Measurements from ENCODE around the gene SLC25A11.
"Not testable (repeated sequence)": the region's sequence is repeated elsewhere in the genome, so short reads cannot be mapped to it uniquely, and the experiment has no call there.

SLC25A11 gene

DNA sequence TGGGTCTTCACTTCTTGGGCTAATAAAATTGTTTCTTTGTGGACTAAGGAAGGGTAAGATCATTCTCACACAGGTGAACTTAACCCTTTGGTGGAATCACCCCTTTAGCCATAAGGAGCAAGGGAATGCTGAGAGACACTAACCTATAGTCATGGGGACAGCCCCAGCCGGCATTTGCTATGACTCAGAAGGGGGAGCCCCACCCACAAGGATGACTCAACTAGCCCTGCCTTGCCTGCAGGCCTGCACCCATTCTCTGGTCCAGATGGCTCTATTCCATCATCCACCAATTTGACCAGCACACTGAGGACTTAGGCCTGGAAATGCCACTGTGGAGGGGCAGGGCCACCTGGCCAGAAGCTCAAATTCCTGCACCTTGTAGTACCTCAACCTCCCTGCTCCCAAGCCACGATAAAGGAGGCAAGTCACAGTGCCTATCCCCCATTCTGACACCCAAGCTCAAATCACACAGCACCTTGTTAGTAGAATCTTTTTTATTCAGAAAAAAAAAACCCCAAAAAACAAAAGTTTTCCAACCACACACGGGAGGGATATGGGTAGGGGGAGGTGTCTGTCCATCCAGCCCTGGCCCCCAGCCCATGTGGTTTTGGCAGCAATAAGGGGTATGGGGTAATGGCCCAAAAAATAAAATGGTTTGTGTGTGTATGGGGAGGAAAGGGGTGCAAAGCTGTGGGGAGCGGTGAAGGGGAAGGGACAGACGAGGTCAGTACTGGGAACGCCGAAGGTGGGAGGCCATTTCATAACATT, 5.5 kb upstream of the SLC25A11 start:
- in situ Hi-C loops (cut with MboI; ENCODE audit: low sequenced_read_pairs) = no loop called here

- in situ Hi-C loops (cut with MboI; ENCODE audit: low sequenced_read_pairs) = no loop called here
Measured at GRCh38 chr17:4944554-4945175, 4.8 kb upstream of the SLC25A11 start.

DNA sequence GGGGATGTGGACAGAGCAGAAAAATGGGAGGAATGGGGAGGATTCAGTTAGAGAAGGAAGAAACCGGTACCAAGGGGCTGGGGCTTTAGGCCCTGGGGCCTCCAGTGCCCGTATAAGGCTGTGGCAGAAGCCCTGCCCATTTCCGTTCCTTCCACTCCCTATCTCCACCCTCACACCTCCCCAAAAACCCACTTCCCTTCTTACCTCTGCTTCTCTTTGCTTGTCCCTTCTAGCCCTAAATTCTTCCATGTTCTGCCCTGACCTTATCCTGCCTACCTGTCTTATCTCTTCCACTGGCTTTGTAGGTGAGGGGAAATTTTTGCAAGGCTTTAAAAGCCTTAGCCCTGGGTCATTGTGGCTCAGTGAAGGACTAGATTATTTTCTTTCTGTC, 4.3 kb upstream of the SLC25A11 start:
- in situ Hi-C loops (cut with MboI; ENCODE audit: low sequenced_read_pairs) = no loop called here

GRCh38 chr17:4942760-4943508, 3.1 kb upstream of the SLC25A11 start:
- in situ Hi-C loops (cut with MboI; ENCODE audit: low sequenced_read_pairs) = no loop called here

DNA sequence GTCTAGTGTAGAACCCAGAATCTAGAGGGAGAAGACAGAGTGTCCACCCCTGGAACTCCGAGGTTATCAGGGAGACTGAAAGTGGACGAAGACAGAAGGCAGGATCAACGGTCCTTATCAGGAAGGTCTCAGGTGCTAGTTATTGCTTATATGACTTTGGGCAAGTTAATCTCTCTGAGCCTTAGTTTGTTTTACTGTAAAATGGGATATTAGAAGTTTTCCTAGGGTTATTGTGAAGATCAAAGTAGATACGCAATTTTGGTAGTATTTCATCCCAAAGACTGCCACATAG, 1.4 kb upstream of the SLC25A11 start:
- in situ Hi-C loops (cut with MboI; ENCODE audit: low sequenced_read_pairs) = no loop called here

- in situ Hi-C loops (cut with MboI; ENCODE audit: low sequenced_read_pairs) = no loop called here
Measured at GRCh38 chr17:4940555-4941318, 891 bp upstream of the SLC25A11 start.

DNA sequence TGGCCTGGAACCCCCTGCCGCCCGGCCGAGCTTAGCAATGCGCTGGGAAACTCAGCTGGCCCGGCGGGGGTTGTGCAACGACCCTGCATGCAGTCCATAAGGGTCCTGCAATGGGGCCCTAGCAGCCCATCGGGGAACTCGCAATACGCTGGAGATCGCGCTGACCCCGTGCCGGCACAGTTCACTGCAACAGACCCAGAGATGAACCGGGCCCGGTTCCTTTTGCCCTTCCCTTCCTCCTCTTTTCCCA, 375 bp downstream of the SLC25A11 start:
- in situ Hi-C loops (cut with MboI; ENCODE audit: low sequenced_read_pairs) = no loop called here

- in situ Hi-C loops (cut with MboI; ENCODE audit: low sequenced_read_pairs) = no loop called here
Measured at GRCh38 chr17:4938688-4939545, 929 bp downstream of the SLC25A11 start.

DNA sequence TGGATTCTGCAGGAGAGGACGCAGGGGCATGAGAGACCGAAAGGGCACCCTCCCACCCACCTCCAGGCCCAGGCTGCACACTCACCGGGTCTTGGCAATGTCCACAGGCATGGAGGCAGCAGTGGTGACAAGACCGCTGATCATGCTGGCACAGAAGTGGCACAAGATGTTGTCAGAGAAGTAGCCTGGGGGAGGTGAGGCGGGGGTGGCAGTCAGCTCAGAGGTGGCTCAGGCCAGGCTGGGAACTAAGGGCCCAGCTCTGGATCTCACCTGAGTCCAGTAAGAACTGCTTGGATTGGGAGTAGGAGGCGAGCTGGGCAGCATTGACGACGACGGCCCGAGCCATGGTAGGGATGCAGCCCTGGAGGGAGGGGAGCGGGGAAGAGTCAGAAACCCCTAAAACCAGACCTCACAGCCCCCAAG, 1.8 kb downstream of the SLC25A11 start:
- in situ Hi-C loops (cut with MboI; ENCODE audit: low sequenced_read_pairs) = no loop called here

- in situ Hi-C loops (cut with MboI; ENCODE audit: low sequenced_read_pairs) = no loop called here
Measured at GRCh38 chr17:4937553-4937952, 2.3 kb downstream of the SLC25A11 start.

GRCh38 chr17:4936436-4936835, 3.4 kb downstream of the SLC25A11 start:
- in situ Hi-C loops (cut with MboI; ENCODE audit: low sequenced_read_pairs) = no loop called here

DNA sequence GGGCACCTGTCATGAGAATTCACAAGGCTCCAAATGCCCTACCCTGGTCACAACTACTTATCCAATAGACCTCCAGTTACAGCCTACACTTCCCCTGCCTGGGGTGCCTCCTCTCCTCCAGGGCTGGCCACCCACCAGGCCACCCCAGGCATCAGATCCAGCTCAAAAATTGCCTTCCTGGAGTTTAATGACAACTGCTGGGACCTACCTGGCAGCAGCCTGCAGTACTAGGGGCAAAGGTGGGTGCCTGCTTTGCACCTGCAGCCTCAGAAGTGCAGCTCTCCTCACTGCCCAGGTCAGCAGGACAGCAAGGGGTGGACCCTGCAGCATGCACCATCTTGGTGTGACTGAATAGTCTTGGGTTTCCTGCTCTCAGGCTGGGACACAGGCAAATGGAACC, 4.2 kb downstream of the SLC25A11 start:
- in situ Hi-C loops (cut with MboI; ENCODE audit: low sequenced_read_pairs) = no loop called here

- in situ Hi-C loops (cut with MboI; ENCODE audit: low sequenced_read_pairs) = no loop called here
Measured at GRCh38 chr17:4934173-4934979, 5.5 kb downstream of the SLC25A11 start.

- in situ Hi-C loops (cut with MboI; ENCODE audit: low sequenced_read_pairs) = no loop called here
Measured at GRCh38 chr17:4933646-4934045, 6.2 kb downstream of the SLC25A11 start.

GRCh38 chr17:4932756-4933155, 7.1 kb downstream of the SLC25A11 start:
- in situ Hi-C loops (cut with MboI; ENCODE audit: low sequenced_read_pairs) = no loop called here

- in situ Hi-C loops (cut with MboI; ENCODE audit: low sequenced_read_pairs) = no loop called here
Measured at GRCh38 chr17:4931963-4932362, 7.9 kb downstream of the SLC25A11 start, which contains the start of gene GP1BA. TSS of gene GP1BA (plus strand) at chr17:4932277. CDS start at chr17:4932605, 328 bp downstream.

GRCh38 chr17:4928881-4929280, 11.0 kb downstream of the SLC25A11 start:
- in situ Hi-C loops (cut with MboI; ENCODE audit: low sequenced_read_pairs) = no loop called here

DNA sequence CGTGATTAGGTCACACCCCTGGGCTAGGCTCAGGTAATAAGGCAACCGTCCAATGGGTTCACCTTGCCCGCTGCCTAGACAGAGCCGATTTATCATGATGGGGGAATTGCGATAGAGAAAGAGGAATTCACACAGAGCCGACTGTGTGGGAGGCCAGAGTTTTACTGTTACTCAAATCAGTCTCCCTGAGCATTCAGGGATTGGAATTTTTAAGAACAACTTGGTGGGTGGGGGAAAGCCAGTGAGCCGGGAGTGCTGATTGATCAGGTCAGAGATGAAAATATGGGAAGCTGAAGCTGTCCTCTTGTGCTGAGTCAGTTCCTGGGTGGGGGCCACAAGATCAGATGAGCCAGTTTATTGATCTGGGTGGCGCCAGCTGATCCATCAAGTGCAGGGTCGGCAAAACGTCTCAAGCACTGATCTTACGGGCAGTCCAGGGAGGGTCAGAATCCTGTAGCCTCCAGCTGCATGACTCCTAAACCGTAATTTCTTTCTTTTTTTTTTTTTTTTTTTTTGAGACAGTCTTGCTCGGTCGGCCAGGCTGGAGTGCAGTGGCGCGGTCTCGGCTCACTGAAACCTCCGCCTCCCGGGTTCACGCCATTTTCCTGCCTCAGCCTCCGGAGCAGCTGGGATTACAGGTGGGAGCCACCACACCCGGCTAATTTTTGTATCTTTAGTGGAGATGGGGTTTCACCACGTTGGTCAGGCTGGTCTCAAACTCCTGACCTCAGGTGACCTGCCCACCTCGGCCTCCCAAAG, 13.1 kb downstream of the SLC25A11 start:
- in situ Hi-C loops (cut with MboI; ENCODE audit: low sequenced_read_pairs) = not testable (repeated sequence)

- in situ Hi-C loops (cut with MboI; ENCODE audit: low sequenced_read_pairs) = no loop called here
Measured at GRCh38 chr17:4921320-4921719, 18.5 kb downstream of the SLC25A11 start.
